ENCODE data around the gene B4GALT5. TPM values are rescaled to one million over a fixed set of nuclear protein-coding genes. Genes with fewer than 3 reads are reported as not detected.

Gene B4GALT5
- polyA plus RNA-seq, 1 of the 3 experiments (the other 2 are of a cell fraction) = 35.1 TPM

DNA sequence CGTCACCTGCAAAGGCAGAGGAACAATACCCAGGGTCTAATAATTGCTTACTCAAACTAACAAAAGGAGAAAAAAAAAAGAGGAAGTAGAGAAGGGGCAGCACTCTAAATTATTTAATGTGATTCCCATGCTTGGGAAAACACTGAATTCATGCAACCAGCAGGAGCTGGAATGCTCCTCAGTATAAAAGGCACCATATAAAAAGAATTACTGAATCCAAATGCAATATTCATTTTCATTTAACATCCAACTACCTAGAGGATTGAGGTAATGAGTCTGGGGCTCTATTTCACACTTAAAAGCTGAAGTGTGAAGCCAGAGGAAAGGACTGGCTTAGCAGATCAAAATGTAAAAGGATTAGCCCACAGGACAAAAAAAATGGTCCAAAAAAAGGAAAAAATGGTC lies 8.7 kb downstream of the B4GALT5 start:
- Histone ChIP-seq H3K27ac (ENCODE audit: low read depth in 2 of 2, low read length in 1 of 2) (no peak overlapping the region), H3K4me2 (no peak overlapping the region), H3K27me3 (ENCODE audit: insufficient read depth) (no peaks in the 10 kb centered on the region), H3K9me3 (no peaks in the 10 kb centered on the region), H3K36me3 (replicated peaks in 1 of 2; ENCODE audit: control insufficient read depth in 1 of 2, insufficient read depth in 2 of 2, low read length in 1 of 2) (no peaks in the 10 kb centered on the region), H3K9me2 (no peaks in the 10 kb centered on the region), H3K9ac (no peak overlapping the region), H3F3A (replicated peaks; ENCODE audit: insufficient read depth) (peaks cover 6% of the 10 kb centered on the region), H2AFZ (ENCODE audit: low read depth) (no peak overlapping the region), H3K79me2 (ENCODE audit: insufficient read depth) (peaks cover 100% of the 10 kb centered on the region), H3K4me3 (ENCODE audit: low read depth in 2 of 2, low read length in 1 of 2) (no peak overlapping the region), H4K20me1 (ENCODE audit: insufficient read depth) (peaks cover 40% of the 10 kb centered on the region), H3K4me1 (ENCODE audit: control insufficient read depth in 1 of 2, insufficient read depth in 2 of 2, low read depth in 1 of 2, low read length in 1 of 2) (peaks cover 14 to 29% of the 10 kb centered on the region in 2 experiments; a peak in 3 of 4 replicates)
- 91% methylated on average over 1 of the region's 1 CpG for WGBS (ENCODE audit: low lambda C conversion rate)
- ChIA-PET POLR2A (no interaction called here), CTCF (no interaction called here)
- DNase-seq = no peak
- TF ChIP-seq RFX5 (IDR thresholded peaks at IDR 0.05; ENCODE audit: low read length) (no peak), RCOR1 (IDR thresholded peaks at IDR 0.05; ENCODE audit: low read length) (no peak), YY1 (IDR thresholded peaks at IDR 0.05; ENCODE audit: low read depth) (no peak), RXRA (IDR thresholded peaks at IDR 0.05; ENCODE audit: borderline replicate concordance, low read depth) (no peak), CHD2 (IDR thresholded peaks at IDR 0.05; ENCODE audit: low read length, partially characterized antibody) (no peak), FOXM1 (IDR thresholded peaks at IDR 0.05; ENCODE audit: low read depth) (no peak), EP300 (IDR thresholded peaks at IDR 0.05; ENCODE audit: borderline replicate concordance in 1 of 2, low read depth in 1 of 2, low read length in 1 of 2) (no peak), EZH2phosphoT487 (IDR thresholded peaks at IDR 0.05; ENCODE audit: borderline replicate concordance, low read depth) (no peak), MEF2A (IDR thresholded peaks at IDR 0.05; ENCODE audit: borderline replicate concordance, low read depth) (no peak), ELF1 (IDR thresholded peaks at IDR 0.05) (no peak), NFIC (IDR thresholded peaks at IDR 0.05; ENCODE audit: borderline replicate concordance) (no peak), REST (IDR thresholded peaks at IDR 0.05; ENCODE audit: low read depth, low read length) (no peak), SIN3A (IDR thresholded peaks at IDR 0.05; ENCODE audit: borderline replicate concordance, low read depth, low read length) (no peak), TEAD4 (IDR thresholded peaks at IDR 0.05; ENCODE audit: borderline replicate concordance, insufficient read depth) (no peak)
- TF ChIP-seq, protein P1, sequence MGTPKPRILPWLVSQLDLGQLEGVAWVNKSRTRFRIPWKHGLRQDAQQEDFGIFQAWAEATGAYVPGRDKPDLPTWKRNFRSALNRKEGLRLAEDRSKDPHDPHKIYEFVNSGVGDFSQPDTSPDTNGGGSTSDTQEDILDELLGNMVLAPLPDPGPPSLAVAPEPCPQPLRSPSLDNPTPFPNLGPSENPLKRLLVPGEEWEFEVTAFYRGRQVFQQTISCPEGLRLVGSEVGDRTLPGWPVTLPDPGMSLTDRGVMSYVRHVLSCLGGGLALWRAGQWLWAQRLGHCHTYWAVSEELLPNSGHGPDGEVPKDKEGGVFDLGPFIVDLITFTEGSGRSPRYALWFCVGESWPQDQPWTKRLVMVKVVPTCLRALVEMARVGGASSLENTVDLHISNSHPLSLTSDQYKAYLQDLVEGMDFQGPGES (IDR thresholded peaks at IDR 0.05; ENCODE audit: low read depth, low read length) = no peak
- TF ChIP-seq, protein P2, sequence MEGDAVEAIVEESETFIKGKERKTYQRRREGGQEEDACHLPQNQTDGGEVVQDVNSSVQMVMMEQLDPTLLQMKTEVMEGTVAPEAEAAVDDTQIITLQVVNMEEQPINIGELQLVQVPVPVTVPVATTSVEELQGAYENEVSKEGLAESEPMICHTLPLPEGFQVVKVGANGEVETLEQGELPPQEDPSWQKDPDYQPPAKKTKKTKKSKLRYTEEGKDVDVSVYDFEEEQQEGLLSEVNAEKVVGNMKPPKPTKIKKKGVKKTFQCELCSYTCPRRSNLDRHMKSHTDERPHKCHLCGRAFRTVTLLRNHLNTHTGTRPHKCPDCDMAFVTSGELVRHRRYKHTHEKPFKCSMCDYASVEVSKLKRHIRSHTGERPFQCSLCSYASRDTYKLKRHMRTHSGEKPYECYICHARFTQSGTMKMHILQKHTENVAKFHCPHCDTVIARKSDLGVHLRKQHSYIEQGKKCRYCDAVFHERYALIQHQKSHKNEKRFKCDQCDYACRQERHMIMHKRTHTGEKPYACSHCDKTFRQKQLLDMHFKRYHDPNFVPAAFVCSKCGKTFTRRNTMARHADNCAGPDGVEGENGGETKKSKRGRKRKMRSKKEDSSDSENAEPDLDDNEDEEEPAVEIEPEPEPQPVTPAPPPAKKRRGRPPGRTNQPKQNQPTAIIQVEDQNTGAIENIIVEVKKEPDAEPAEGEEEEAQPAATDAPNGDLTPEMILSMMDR (IDR thresholded peaks at IDR 0.05) = no peak

Data from SK-N-SH (cell line).